Activated CD8-positive, alpha-beta T cell treated with anti-CD3 and anti-CD28 coated beads, Interleukin-2, amount 10 ng/mL, durations not matched to agents 7 days and 5 days (primary cell): ENCODE results near the gene ULK2. TPM values are rescaled to one million over a fixed set of nuclear protein-coding genes. Genes with fewer than 3 reads are reported as not detected.

ENCODE experiments used
- ATAC-seq: fragments of 150-1000 bp; cut with Tn5 transposase; one replicate; pipeline ENCODE4 v1.10.0; 2021; ENCODE audit warnings: moderate library complexity
- CTCF ChIA-PET: fragments of 350-600 bp; sonication (Branson Sonifier 250); formaldehyde crosslinking; loops from one replicate; lab custom pipeline; 2021; ENCODE audit warnings: antibody characterized with exemption; lab: Charles Lee
- POLR2A ChIA-PET: fragments of 350-600 bp; sonication (Branson Sonifier 250); formaldehyde crosslinking; loops from one replicate; lab custom pipeline; 2021; ENCODE audit warnings: antibody characterized with exemption; lab: Charles Lee
- DNase-seq: peaks from one replicate; pipeline ENCODE4 v3.0.0-alpha.2; 2020
- H3K27ac Mint-ChIP-seq: one replicate; pipeline ENCODE4 v1.8.0; 2021; ENCODE audit warnings: mild to moderate bottlenecking, mixed read lengths
- H3K27me3 Mint-ChIP-seq: one replicate; pipeline ENCODE4 v1.8.0; 2021; ENCODE audit warnings: low read depth, mixed read lengths
- H3K36me3 Mint-ChIP-seq: one replicate; pipeline ENCODE4 v1.8.0; 2021; ENCODE audit warnings: low read depth, mixed read lengths
- H3K4me1 Mint-ChIP-seq: one replicate; pipeline ENCODE4 v1.8.0; 2021; ENCODE audit warnings: low read depth, mixed read lengths
- H3K4me3 Mint-ChIP-seq: one replicate; pipeline ENCODE4 v1.8.0; 2021; ENCODE audit warnings: mild to moderate bottlenecking, mixed read lengths
- H3K9me3 Mint-ChIP-seq: one replicate; pipeline ENCODE4 v1.8.0; 2022; ENCODE audit warnings: mixed read lengths; ENCODE audit not compliant: insufficient read depth
- total RNA-seq, 2 experiments: library from RNA; stranded (reverse); gene quantifications; one replicate each; pipeline ENCODE4 v1.2.3, GENCODE V29; 2021

ULK2 gene
- total RNA-seq, 2 experiments from 2014 or later = 8.7 to 9.5 TPM

- no peak overlapping the region for H3K27ac Mint-ChIP-seq
- no peak for ATAC-seq
- H3K4me3 Mint-ChIP-seq = no peak overlapping the region
- no peak for DNase-seq
- no peaks in the 10 kb centered on the region for H3K36me3 Mint-ChIP-seq
- H3K9me3 Mint-ChIP-seq = no peaks in the 10 kb centered on the region
- ChIA-PET POLR2A (no interaction called here), CTCF (interaction anchor here (1.3 to 2.7 kb wide), 5 partner anchors 20 to 381 kb away, joined by 3 to 18 read pairs (median 11); partner anchors contain the start of genes ALDH3A2 and B9D1)
- peaks cover 8% of the 10 kb centered on the region for H3K4me1 Mint-ChIP-seq
- no peaks in the 10 kb centered on the region for H3K27me3 Mint-ChIP-seq
These were observed 124.3 kb downstream of the ULK2 start for GRCh38 chr17:19743101-19744100.

- no peak overlapping the region for H3K4me3 Mint-ChIP-seq
- H3K9me3 Mint-ChIP-seq = no peaks in the 10 kb centered on the region
These were observed 125.2 kb downstream of the ULK2 start for GRCh38 chr17:19742495-19742894.

GRCh38 chr17:19741832-19742457 lies 125.8 kb downstream of the ULK2 start:
- H3K4me1 Mint-ChIP-seq = peaks cover 8% of the 10 kb centered on the region
- no peak overlapping the region for H3K4me3 Mint-ChIP-seq
- DNase-seq (no peak), ATAC-seq (no peak)
- no peak overlapping the region for H3K27ac Mint-ChIP-seq
- ChIA-PET POLR2A (no interaction called here), CTCF (interaction anchor here (1.7 kb wide), 1 partner anchor 379 kb away, joined by 4 read pairs; the partner anchor contains the start of gene B9D1)
- H3K36me3 Mint-ChIP-seq = no peaks in the 10 kb centered on the region
- H3K27me3 Mint-ChIP-seq = no peaks in the 10 kb centered on the region
- H3K9me3 Mint-ChIP-seq = no peaks in the 10 kb centered on the region

More at GRCh38 chr17:19742495-19742894, 125.2 kb downstream of the ULK2 start:
- H3K4me1 Mint-ChIP-seq = peaks cover 8% of the 10 kb centered on the region
- ChIA-PET POLR2A (no interaction called here), CTCF (interaction anchor here (1.7 kb wide), 1 partner anchor 380 kb away, joined by 4 read pairs; the partner anchor contains the start of gene B9D1)
- H3K27me3 Mint-ChIP-seq = no peaks in the 10 kb centered on the region
- H3K27ac Mint-ChIP-seq = no peak overlapping the region
- no peaks in the 10 kb centered on the region for H3K36me3 Mint-ChIP-seq
- DNase-seq (no peak), ATAC-seq (no peak)

- H3K9me3 Mint-ChIP-seq = no peaks in the 10 kb centered on the region
- ChIA-PET POLR2A (no interaction called here), CTCF (interaction anchor here (1.0 kb wide), 1 partner anchor 19 kb away, joined by 3 read pairs; no protein-coding TSS in a partner anchor)
- no peak for ATAC-seq
- no peaks in the 10 kb centered on the region for H3K27me3 Mint-ChIP-seq
- H3K4me1 Mint-ChIP-seq = peaks cover 8% of the 10 kb centered on the region
- H3K36me3 Mint-ChIP-seq = no peaks in the 10 kb centered on the region
- no peak overlapping the region for H3K27ac Mint-ChIP-seq
- DNase-seq = no peak
- H3K4me3 Mint-ChIP-seq = no peak overlapping the region
These were observed 126.8 kb downstream of the ULK2 start for GRCh38 chr17:19740933-19741332.

GRCh38 chr17:19739241-19740201 lies 128.2 kb downstream of the ULK2 start:
- H3K4me3 Mint-ChIP-seq = no peak overlapping the region
- ChIA-PET POLR2A (no interaction called here), CTCF (interaction anchor here (1.0 kb wide), 1 partner anchor 21 kb away, joined by 3 read pairs; no protein-coding TSS in a partner anchor)
- H3K4me1 Mint-ChIP-seq = peaks cover 1% of the 10 kb centered on the region
- H3K9me3 Mint-ChIP-seq = no peaks in the 10 kb centered on the region
- H3K27ac Mint-ChIP-seq = no peak overlapping the region
- H3K36me3 Mint-ChIP-seq = no peaks in the 10 kb centered on the region
- ATAC-seq = no peak
- no peak for DNase-seq
- no peaks in the 10 kb centered on the region for H3K27me3 Mint-ChIP-seq

GRCh38 chr17:19738757-19739156 lies 129.0 kb downstream of the ULK2 start:
- Mint-ChIP-seq H3K4me1 (no peaks in the 10 kb centered on the region), H3K4me3 (no peak overlapping the region), H3K27ac (no peak overlapping the region), H3K27me3 (peaks cover 4% of the 10 kb centered on the region), H3K9me3 (no peaks in the 10 kb centered on the region), H3K36me3 (no peaks in the 10 kb centered on the region)
- no peak for ATAC-seq
- ChIA-PET POLR2A (no interaction called here), CTCF (no interaction called here)
- no peak for DNase-seq

GRCh38 chr17:19738073-19738449 lies 129.7 kb downstream of the ULK2 start:
- Mint-ChIP-seq H3K36me3 (no peaks in the 10 kb centered on the region), H3K27ac (no peak overlapping the region), H3K27me3 (peaks cover 4% of the 10 kb centered on the region), H3K4me1 (no peaks in the 10 kb centered on the region), H3K4me3 (no peak overlapping the region), H3K9me3 (no peaks in the 10 kb centered on the region)
- ChIA-PET POLR2A (no interaction called here), CTCF (no interaction called here)
- ATAC-seq = no peak
- DNase-seq = no peak

- peaks cover 4% of the 10 kb centered on the region for H3K27me3 Mint-ChIP-seq
- no peaks in the 10 kb centered on the region for H3K36me3 Mint-ChIP-seq
- POLR2A ChIA-PET = no interaction called here
- H3K4me3 Mint-ChIP-seq = no peak overlapping the region
- no peaks in the 10 kb centered on the region for H3K9me3 Mint-ChIP-seq
- CTCF ChIA-PET = no interaction called here
- no peaks in the 10 kb centered on the region for H3K4me1 Mint-ChIP-seq
- no peak for ATAC-seq
- no peak overlapping the region for H3K27ac Mint-ChIP-seq
- no peak for DNase-seq
These were observed 130.2 kb downstream of the ULK2 start for GRCh38 chr17:19737305-19738072.

GRCh38 chr17:19736071-19736470 lies 131.7 kb downstream of the ULK2 start:
- ATAC-seq (no peak), DNase-seq (no peak)
- no peaks in the 10 kb centered on the region for H3K9me3 Mint-ChIP-seq
- no peaks in the 10 kb centered on the region for H3K36me3 Mint-ChIP-seq
- no peak overlapping the region for H3K27ac Mint-ChIP-seq
- ChIA-PET CTCF (no interaction called here), POLR2A (no interaction called here)
- H3K4me3 Mint-ChIP-seq = no peak overlapping the region
- no peaks in the 10 kb centered on the region for H3K4me1 Mint-ChIP-seq
- H3K27me3 Mint-ChIP-seq = peaks cover 4% of the 10 kb centered on the region

- no peaks in the 10 kb centered on the region for H3K36me3 Mint-ChIP-seq
- CTCF ChIA-PET = interaction anchor here (3.1 kb wide), 1 partner anchor 11 kb away, joined by 13 read pairs; no protein-coding TSS in a partner anchor
- no peak overlapping the region for H3K27ac Mint-ChIP-seq
- H3K9me3 Mint-ChIP-seq = no peaks in the 10 kb centered on the region
- H3K4me1 Mint-ChIP-seq = no peaks in the 10 kb centered on the region
- peaks cover 4% of the 10 kb centered on the region for H3K27me3 Mint-ChIP-seq
- no peak for ATAC-seq
- POLR2A ChIA-PET = no interaction called here
- no peak for DNase-seq
- no peak overlapping the region for H3K4me3 Mint-ChIP-seq
These were observed 133.7 kb downstream of the ULK2 start for GRCh38 chr17:19733953-19734526.
